GM18858 (cell line): ENCODE results near the gene TBC1D19.

ENCODE experiments used
- ATAC-seq: cut with Tn5 transposase; IDR thresholded peaks from one replicate; pipeline ENCODE4 v1.9.1; 2021; ENCODE audit not compliant: unreplicated experiment

Gene TBC1D19

GRCh38 chr4:26729027-26729426 is 145.1 kb downstream of the TBC1D19 start:
- no peak for ATAC-seq

- ATAC-seq = no peak
These were observed 145.7 kb downstream of the TBC1D19 start for GRCh38 chr4:26729547-26729946.

GRCh38 chr4:26731351-26732035 is 147.6 kb downstream of the TBC1D19 start:
- ATAC-seq = peak; percentile 92

GRCh38 chr4:26732356-26732755 is 148.5 kb downstream of the TBC1D19 start:
- no peak for ATAC-seq

- ATAC-seq = no peak
These were observed 152.7 kb downstream of the TBC1D19 start for GRCh38 chr4:26736621-26737020.

- no peak for ATAC-seq
These were observed 153.5 kb downstream of the TBC1D19 start for GRCh38 chr4:26737385-26737784.

- no peak for ATAC-seq
These were observed 157.6 kb downstream of the TBC1D19 start for GRCh38 chr4:26741491-26741871.

- ATAC-seq = peak; percentile 98
These were observed 162.9 kb downstream of the TBC1D19 start for GRCh38 chr4:26746802-26747213.

- ATAC-seq = no peak
These were observed 164.9 kb downstream of the TBC1D19 start for GRCh38 chr4:26748811-26749210.

- no peak for ATAC-seq
These were observed 166.0 kb downstream of the TBC1D19 start for GRCh38 chr4:26749867-26750266.

GRCh38 chr4:26751004-26751403 is 167.1 kb downstream of the TBC1D19 start:
- no peak for ATAC-seq

GRCh38 chr4:26751838-26752237 is 168.0 kb downstream of the TBC1D19 start:
- ATAC-seq = peak; percentile 92

GRCh38 chr4:26753187-26753586 is 169.3 kb downstream of the TBC1D19 start:
- ATAC-seq = no peak

GRCh38 chr4:26753617-26754016 is 169.7 kb downstream of the TBC1D19 start:
- ATAC-seq = no peak

GRCh38 chr4:26757751-26758150 is 173.9 kb downstream of the TBC1D19 start:
- no peak for ATAC-seq

- no peak for ATAC-seq
These were observed 175.0 kb downstream of the TBC1D19 start for GRCh38 chr4:26758899-26759298.

GRCh38 chr4:26762650-26763049 is 178.8 kb downstream of the TBC1D19 start:
- ATAC-seq = peak; percentile 47

- no peak for ATAC-seq
These were observed 179.2 kb downstream of the TBC1D19 start for GRCh38 chr4:26763063-26763462.

GRCh38 chr4:26763648-26764047 is 179.8 kb downstream of the TBC1D19 start:
- no peak for ATAC-seq

- no peak for ATAC-seq
These were observed 180.3 kb downstream of the TBC1D19 start for GRCh38 chr4:26764231-26764630.

GRCh38 chr4:26765515-26765914 is 181.6 kb downstream of the TBC1D19 start:
- no peak for ATAC-seq

- ATAC-seq = no peak
These were observed 182.3 kb downstream of the TBC1D19 start for GRCh38 chr4:26766141-26766540.
